Progenitor cell of endocrine pancreas (in vitro differentiated cells): Measurements from ENCODE around the gene MAPK9. TPM values are rescaled to one million over a fixed set of nuclear protein-coding genes. Genes with fewer than 3 reads are reported as not detected.

Experiments used
- DNase-seq: peaks from one replicate; pipeline ENCODE4 v3.0.0; 2021; ENCODE audit warnings: low spot score; ENCODE audit not compliant: unreplicated experiment
- H3K27ac Mint-ChIP-seq: 2 replicates; pipeline ENCODE4 v1.8.0; 2021; ENCODE audit warnings: mild to moderate bottlenecking, moderate library complexity, mixed read lengths
- H3K27me3 Mint-ChIP-seq: 2 replicates; pipeline ENCODE4 v1.8.0; 2021; ENCODE audit warnings: mixed read lengths
- H3K36me3 Mint-ChIP-seq: 2 replicates; pipeline ENCODE4 v1.8.0; 2022; ENCODE audit warnings: mixed read lengths; ENCODE audit not compliant: insufficient read depth
- H3K4me1 Mint-ChIP-seq: 2 replicates; pipeline ENCODE4 v1.8.0; 2021; ENCODE audit warnings: low read depth, mixed read lengths
- H3K4me3 Mint-ChIP-seq: 2 replicates; pipeline ENCODE4 v1.8.0; 2021; ENCODE audit warnings: low read depth, mild to moderate bottlenecking, moderate library complexity, mixed read lengths
- H3K9me3 Mint-ChIP-seq: 2 replicates; pipeline ENCODE4 v1.8.0; 2021; ENCODE audit warnings: low read depth, mixed read lengths
- CTCF ChIP-seq: fragments of 200-600 bp; sonication (generic); IDR thresholded peaks from one replicate; pipeline ENCODE4 v1.5.0; 2021; ENCODE audit warnings: antibody characterized with exemption, mild to moderate bottlenecking; ENCODE audit not compliant: unreplicated experiment
- total RNA-seq: library from RNA; stranded (reverse); gene quantifications from 2 replicates; pipeline ENCODE4 v1.2.1, GENCODE V29; 2021

Gene MAPK9
- total RNA-seq, 1 donor from 2014 or later: 51.2 TPM

GRCh38 chr5:180250329-180250728 is 41.6 kb downstream of the MAPK9 start:
- H3K9me3 Mint-ChIP-seq: peaks cover 30% of the 10 kb centered on the region
- no peaks in the 10 kb centered on the region for H3K27me3 Mint-ChIP-seq
- no peaks in the 10 kb centered on the region for H3K4me1 Mint-ChIP-seq
- no peak overlapping the region for H3K4me3 Mint-ChIP-seq
- DNase-seq: no peak
- H3K36me3 Mint-ChIP-seq: peaks cover 80% of the 10 kb centered on the region
- no peak for TF ChIP-seq CTCF
- H3K27ac Mint-ChIP-seq: no peak overlapping the region

- H3K27me3 Mint-ChIP-seq: no peaks in the 10 kb centered on the region
- TF ChIP-seq CTCF: no peak
- no peak overlapping the region for H3K4me3 Mint-ChIP-seq
- DNase-seq: no peak
- no peaks in the 10 kb centered on the region for H3K4me1 Mint-ChIP-seq
- H3K9me3 Mint-ChIP-seq: no peaks in the 10 kb centered on the region
- no peak overlapping the region for H3K27ac Mint-ChIP-seq
- H3K36me3 Mint-ChIP-seq: peaks cover 36% of the 10 kb centered on the region
Observed at GRCh38 chr5:180241600-180241999, 50.3 kb downstream of the MAPK9 start.

GRCh38 chr5:180238631-180239030 is 53.3 kb downstream of the MAPK9 start:
- DNase-seq: no peak
- no peaks in the 10 kb centered on the region for H3K27me3 Mint-ChIP-seq
- peaks cover 1% of the 10 kb centered on the region for H3K4me1 Mint-ChIP-seq
- no peak for TF ChIP-seq CTCF
- H3K36me3 Mint-ChIP-seq: peaks cover 29% of the 10 kb centered on the region
- H3K9me3 Mint-ChIP-seq: no peaks in the 10 kb centered on the region
- no peak overlapping the region for H3K4me3 Mint-ChIP-seq
- no peak overlapping the region for H3K27ac Mint-ChIP-seq

- H3K27ac Mint-ChIP-seq: no peak overlapping the region
- no peak for TF ChIP-seq CTCF
- H3K4me1 Mint-ChIP-seq: peaks cover 1% of the 10 kb centered on the region
- no peaks in the 10 kb centered on the region for H3K9me3 Mint-ChIP-seq
- no peaks in the 10 kb centered on the region for H3K27me3 Mint-ChIP-seq
- peaks cover 22% of the 10 kb centered on the region for H3K36me3 Mint-ChIP-seq
- no peak for DNase-seq
- no peak overlapping the region for H3K4me3 Mint-ChIP-seq
Observed at GRCh38 chr5:180235846-180236245, 56.0 kb downstream of the MAPK9 start.

- no peak for TF ChIP-seq CTCF
- H3K9me3 Mint-ChIP-seq: no peaks in the 10 kb centered on the region
- H3K36me3 Mint-ChIP-seq: peaks cover 18% of the 10 kb centered on the region
- H3K27me3 Mint-ChIP-seq: no peaks in the 10 kb centered on the region
- no peak overlapping the region for H3K27ac Mint-ChIP-seq
- no peak for DNase-seq
- no peak overlapping the region for H3K4me3 Mint-ChIP-seq
- peaks cover 1% of the 10 kb centered on the region for H3K4me1 Mint-ChIP-seq
Observed at GRCh38 chr5:180235077-180235476, 56.8 kb downstream of the MAPK9 start.
